ENCODE data around the gene DLX3. TPM values are rescaled to one million over a fixed set of nuclear protein-coding genes. Genes with fewer than 3 reads are reported as not detected.

Gene DLX3
- total RNA-seq, 1 experiment from 2014 or later, result 0.74 TPM

GRCh38 chr17:49956780-49957179 is 38.2 kb downstream of the DLX3 start (continued):
- TF ChIP-seq, protein P1, sequence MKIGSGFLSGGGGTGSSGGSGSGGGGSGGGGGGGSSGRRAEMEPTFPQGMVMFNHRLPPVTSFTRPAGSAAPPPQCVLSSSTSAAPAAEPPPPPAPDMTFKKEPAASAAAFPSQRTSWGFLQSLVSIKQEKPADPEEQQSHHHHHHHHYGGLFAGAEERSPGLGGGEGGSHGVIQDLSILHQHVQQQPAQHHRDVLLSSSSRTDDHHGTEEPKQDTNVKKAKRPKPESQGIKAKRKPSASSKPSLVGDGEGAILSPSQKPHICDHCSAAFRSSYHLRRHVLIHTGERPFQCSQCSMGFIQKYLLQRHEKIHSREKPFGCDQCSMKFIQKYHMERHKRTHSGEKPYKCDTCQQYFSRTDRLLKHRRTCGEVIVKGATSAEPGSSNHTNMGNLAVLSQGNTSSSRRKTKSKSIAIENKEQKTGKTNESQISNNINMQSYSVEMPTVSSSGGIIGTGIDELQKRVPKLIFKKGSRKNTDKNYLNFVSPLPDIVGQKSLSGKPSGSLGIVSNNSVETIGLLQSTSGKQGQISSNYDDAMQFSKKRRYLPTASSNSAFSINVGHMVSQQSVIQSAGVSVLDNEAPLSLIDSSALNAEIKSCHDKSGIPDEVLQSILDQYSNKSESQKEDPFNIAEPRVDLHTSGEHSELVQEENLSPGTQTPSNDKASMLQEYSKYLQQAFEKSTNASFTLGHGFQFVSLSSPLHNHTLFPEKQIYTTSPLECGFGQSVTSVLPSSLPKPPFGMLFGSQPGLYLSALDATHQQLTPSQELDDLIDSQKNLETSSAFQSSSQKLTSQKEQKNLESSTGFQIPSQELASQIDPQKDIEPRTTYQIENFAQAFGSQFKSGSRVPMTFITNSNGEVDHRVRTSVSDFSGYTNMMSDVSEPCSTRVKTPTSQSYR (CRISPR knock-in tag; IDR thresholded peaks at IDR 0.05), result no peak
- TF ChIP-seq, protein P2, sequence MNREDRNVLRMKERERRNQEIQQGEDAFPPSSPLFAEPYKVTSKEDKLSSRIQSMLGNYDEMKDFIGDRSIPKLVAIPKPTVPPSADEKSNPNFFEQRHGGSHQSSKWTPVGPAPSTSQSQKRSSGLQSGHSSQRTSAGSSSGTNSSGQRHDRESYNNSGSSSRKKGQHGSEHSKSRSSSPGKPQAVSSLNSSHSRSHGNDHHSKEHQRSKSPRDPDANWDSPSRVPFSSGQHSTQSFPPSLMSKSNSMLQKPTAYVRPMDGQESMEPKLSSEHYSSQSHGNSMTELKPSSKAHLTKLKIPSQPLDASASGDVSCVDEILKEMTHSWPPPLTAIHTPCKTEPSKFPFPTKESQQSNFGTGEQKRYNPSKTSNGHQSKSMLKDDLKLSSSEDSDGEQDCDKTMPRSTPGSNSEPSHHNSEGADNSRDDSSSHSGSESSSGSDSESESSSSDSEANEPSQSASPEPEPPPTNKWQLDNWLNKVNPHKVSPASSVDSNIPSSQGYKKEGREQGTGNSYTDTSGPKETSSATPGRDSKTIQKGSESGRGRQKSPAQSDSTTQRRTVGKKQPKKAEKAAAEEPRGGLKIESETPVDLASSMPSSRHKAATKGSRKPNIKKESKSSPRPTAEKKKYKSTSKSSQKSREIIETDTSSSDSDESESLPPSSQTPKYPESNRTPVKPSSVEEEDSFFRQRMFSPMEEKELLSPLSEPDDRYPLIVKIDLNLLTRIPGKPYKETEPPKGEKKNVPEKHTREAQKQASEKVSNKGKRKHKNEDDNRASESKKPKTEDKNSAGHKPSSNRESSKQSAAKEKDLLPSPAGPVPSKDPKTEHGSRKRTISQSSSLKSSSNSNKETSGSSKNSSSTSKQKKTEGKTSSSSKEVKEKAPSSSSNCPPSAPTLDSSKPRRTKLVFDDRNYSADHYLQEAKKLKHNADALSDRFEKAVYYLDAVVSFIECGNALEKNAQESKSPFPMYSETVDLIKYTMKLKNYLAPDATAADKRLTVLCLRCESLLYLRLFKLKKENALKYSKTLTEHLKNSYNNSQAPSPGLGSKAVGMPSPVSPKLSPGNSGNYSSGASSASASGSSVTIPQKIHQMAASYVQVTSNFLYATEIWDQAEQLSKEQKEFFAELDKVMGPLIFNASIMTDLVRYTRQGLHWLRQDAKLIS (CRISPR knock-in tag; IDR thresholded peaks at IDR 0.05; ENCODE audit: borderline replicate concordance), result no peak
- TF ChIP-seq SP1 (CRISPR knock-in tag; conservative IDR thresholded peaks at IDR 0.05), result no peak
- TF ChIP-seq IRF2 (CRISPR knock-in tag; IDR thresholded peaks at IDR 0.05; ENCODE audit: borderline replicate concordance, low read depth), result no peak
- no peak for TF ChIP-seq GRHL2 (CRISPR knock-in tag; IDR thresholded peaks at IDR 0.05; ENCODE audit: insufficient replicate concordance, severe bottlenecking)
- no peak for TF ChIP-seq ATF3 (CRISPR knock-in tag; conservative IDR thresholded peaks at IDR 0.05)
- no peak for TF ChIP-seq ZNF396 (CRISPR knock-in tag; IDR thresholded peaks at IDR 0.05; ENCODE audit: borderline replicate concordance)
- no peak for TF ChIP-seq TEAD4 (CRISPR knock-in tag; IDR thresholded peaks at IDR 0.05)
- no peak for TF ChIP-seq ZNF263 (CRISPR knock-in tag; IDR thresholded peaks at IDR 0.05; ENCODE audit: low read depth)

DNA sequence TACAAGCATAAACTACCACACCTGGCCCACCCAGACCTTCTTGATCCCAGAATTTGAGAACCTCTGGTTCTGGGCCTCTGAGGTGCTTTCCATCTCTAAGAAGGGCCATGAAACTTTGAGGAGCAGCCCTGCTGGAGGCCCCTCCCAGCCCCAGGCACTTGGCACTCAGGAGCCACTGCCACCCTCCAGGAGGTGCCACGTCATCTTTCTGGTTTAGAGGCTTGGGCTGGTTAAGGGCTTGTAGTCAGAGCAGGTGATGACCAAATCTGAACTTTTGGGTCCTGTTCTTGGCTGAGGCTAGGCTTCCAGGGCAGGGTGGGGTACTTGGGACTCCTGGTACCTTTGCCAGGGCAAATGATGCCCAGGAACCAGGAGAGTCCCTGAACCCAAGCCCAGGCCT is 39.9 kb downstream of the DLX3 start:
- Mint-ChIP-seq H3K9me3 (no peaks in the 10 kb centered on the region), H3K27ac (no peak overlapping the region), H3K36me3 (no peaks in the 10 kb centered on the region), H3K4me1 (peaks cover 10% of the 10 kb centered on the region), H3K4me3 (no peak overlapping the region), H3K27me3 (ENCODE audit: low read depth) (peaks cover 42% of the 10 kb centered on the region)
- no peak for DNase-seq (ENCODE audit: low spot score)
- TF ChIP-seq CREB1 (CRISPR knock-in tag; IDR thresholded peaks at IDR 0.05), result no peak
- no peak for TF ChIP-seq KAT7 (CRISPR knock-in tag; IDR thresholded peaks at IDR 0.05; ENCODE audit: borderline replicate concordance)
- no peak for TF ChIP-seq RELA (CRISPR knock-in tag; IDR thresholded peaks at IDR 0.05; ENCODE audit: borderline replicate concordance)
- no peak for TF ChIP-seq RORB (CRISPR knock-in tag; IDR thresholded peaks at IDR 0.05)
- TF ChIP-seq ZNF416 (CRISPR knock-in tag; IDR thresholded peaks at IDR 0.05), result no peak
- no peak for TF ChIP-seq ZNF396 (CRISPR knock-in tag; IDR thresholded peaks at IDR 0.05; ENCODE audit: borderline replicate concordance)
- TF ChIP-seq EMX1 (CRISPR knock-in tag; IDR thresholded peaks at IDR 0.05), result no peak
- TF ChIP-seq NFE2L1 (CRISPR knock-in tag; IDR thresholded peaks at IDR 0.05), result no peak
- TF ChIP-seq CBFB (CRISPR knock-in tag; IDR thresholded peaks at IDR 0.05; ENCODE audit: low read depth), result no peak
- no peak for TF ChIP-seq SMAD4 (CRISPR knock-in tag; IDR thresholded peaks at IDR 0.05)
- TF ChIP-seq ELF4 (CRISPR knock-in tag; IDR thresholded peaks at IDR 0.05; ENCODE audit: low read depth), result no peak
- CTCF ChIA-PET, result interaction anchor here (0.8 to 5.1 kb wide), 6 partner anchors 9 to 89 kb away, joined by 3 to 31 read pairs (median 4); no protein-coding TSS in a partner anchor
- POLR2A ChIA-PET, result no interaction called here
- ATAC-seq, result no peak

Data from WTC11 (cell line).